MM.1S (cell line): Measurements from ENCODE around the gene MAPKAPK3.

Experiments
- DNase-seq: peaks from one replicate; pipeline ENCODE4 v3.0.0-alpha.2; 2015
- H2AFZ ChIP-seq: fragments of 300-600 bp; sonication (generic); 2 replicates; pipeline ENCODE4 v1.6.0; 2016; ENCODE audit warnings: antibody characterized with exemption, low read length
- H3F3A ChIP-seq: fragments of 300-600 bp; sonication (generic); 2 replicates; pipeline ENCODE4 v1.6.1; 2016; ENCODE audit warnings: mild to moderate bottlenecking, antibody characterized with exemption, low read length, moderate library complexity, mixed read lengths; ENCODE audit not compliant: insufficient read depth
- H3K27ac ChIP-seq: fragments of 300-600 bp; sonication (generic); 2 replicates; pipeline ENCODE4 v1.5.1; 2016; ENCODE audit warnings: mild to moderate bottlenecking, low read length
- H3K27me3 ChIP-seq: fragments of 300-600 bp; sonication (generic); replicated peaks from 2 replicates; pipeline ENCODE4 v1.6.0; 2016; ENCODE audit warnings: low read length; ENCODE audit not compliant: insufficient read depth
- H3K36me3 ChIP-seq: fragments of 300-600 bp; sonication (generic); replicated peaks from 2 replicates; pipeline ENCODE4 v1.6.1; 2016; ENCODE audit warnings: mild to moderate bottlenecking, low read length, mixed read lengths; ENCODE audit not compliant: insufficient read depth
- H3K4me1 ChIP-seq: fragments of 300-600 bp; sonication (generic); 2 replicates; pipeline ENCODE4 v1.6.1; 2016; ENCODE audit warnings: low read length, mixed read lengths
- H3K4me2 ChIP-seq: fragments of 300-600 bp; sonication (generic); 2 replicates; pipeline ENCODE4 v1.6.0; 2016; ENCODE audit warnings: low read depth, low read length
- H3K4me3 ChIP-seq: fragments of 300-600 bp; sonication (generic); 2 replicates; pipeline ENCODE4 v1.5.1; 2016; ENCODE audit warnings: low read length, mixed read lengths
- H3K79me2 ChIP-seq: fragments of 300-600 bp; sonication (generic); 2 replicates; pipeline ENCODE4 v1.6.1; 2016; ENCODE audit warnings: mixed run types, low read length, mixed read lengths
- H3K9ac ChIP-seq: fragments of 300-600 bp; sonication (generic); 2 replicates; pipeline ENCODE4 v1.6.1; 2016; ENCODE audit warnings: low read length, mixed read lengths
- H3K9me2 ChIP-seq: fragments of 300-600 bp; sonication (generic); replicated peaks from 2 replicates; pipeline ENCODE4 v1.6.1; 2016; ENCODE audit warnings: mild to moderate bottlenecking, low read length, mixed read lengths; ENCODE audit not compliant: insufficient read depth
- H3K9me3 ChIP-seq: fragments of 300-600 bp; sonication (generic); replicated peaks from 2 replicates; pipeline ENCODE4 v1.6.1; 2016; ENCODE audit warnings: mild to moderate bottlenecking, low read length, mixed read lengths; ENCODE audit not compliant: insufficient read depth
- H4K20me1 ChIP-seq: fragments of 300-600 bp; sonication (generic); 2 replicates; pipeline ENCODE4 v1.6.1; 2016; ENCODE audit warnings: mild to moderate bottlenecking, low read length, moderate library complexity, mixed read lengths; ENCODE audit not compliant: insufficient read depth
- EZH2 ChIP-seq: fragments of 300-600 bp; sonication (generic); optimal IDR thresholded peaks from 2 replicates; pipeline ENCODE3; 2017; ENCODE audit warnings: low read depth, mild to moderate bottlenecking, antibody characterized with exemption, low read length, mixed read lengths
- EZH2phosphoT487 ChIP-seq: fragments of 300-600 bp; sonication (generic); IDR thresholded peaks from 2 replicates; pipeline ENCODE4 v1.6.1; 2018; ENCODE audit warnings: antibody characterized with exemption, low read length
- TF ChIP-seq, protein P1 (sequence below): fragments of 300-600 bp; sonication (generic); IDR thresholded peaks from 2 replicates; pipeline ENCODE4 v1.5.1; 2016; ENCODE audit warnings: antibody characterized with exemption, low read length, mixed read lengths

MAPKAPK3 gene

DNA sequence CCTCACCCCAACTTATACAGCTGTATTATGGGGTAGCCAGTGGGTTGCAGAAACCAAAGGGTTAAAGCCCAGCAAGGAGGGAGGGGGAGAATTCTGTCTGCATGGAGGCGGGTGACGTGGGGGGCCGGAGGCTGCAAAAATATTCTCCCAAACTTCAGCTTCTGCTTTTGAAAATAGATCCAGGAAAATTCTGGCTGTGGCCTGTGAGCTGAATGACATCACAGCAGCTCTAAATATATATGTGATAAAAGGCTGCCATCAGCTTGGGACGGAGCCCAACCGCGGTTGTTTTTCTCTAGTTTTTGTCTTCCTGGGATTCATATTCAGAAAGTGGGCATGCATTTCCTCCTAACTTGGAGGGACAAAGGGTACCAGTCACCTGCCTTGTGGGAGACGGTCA, 27.6 kb downstream of the MAPKAPK3 start:
- no peak overlapping the region for H3K4me3 ChIP-seq
- H3K79me2 ChIP-seq = no peaks in the 10 kb centered on the region
- H3K27me3 ChIP-seq = no peaks in the 10 kb centered on the region
- no peak for TF ChIP-seq EZH2
- no peak for TF ChIP-seq EZH2phosphoT487
- TF ChIP-seq, protein P1, sequence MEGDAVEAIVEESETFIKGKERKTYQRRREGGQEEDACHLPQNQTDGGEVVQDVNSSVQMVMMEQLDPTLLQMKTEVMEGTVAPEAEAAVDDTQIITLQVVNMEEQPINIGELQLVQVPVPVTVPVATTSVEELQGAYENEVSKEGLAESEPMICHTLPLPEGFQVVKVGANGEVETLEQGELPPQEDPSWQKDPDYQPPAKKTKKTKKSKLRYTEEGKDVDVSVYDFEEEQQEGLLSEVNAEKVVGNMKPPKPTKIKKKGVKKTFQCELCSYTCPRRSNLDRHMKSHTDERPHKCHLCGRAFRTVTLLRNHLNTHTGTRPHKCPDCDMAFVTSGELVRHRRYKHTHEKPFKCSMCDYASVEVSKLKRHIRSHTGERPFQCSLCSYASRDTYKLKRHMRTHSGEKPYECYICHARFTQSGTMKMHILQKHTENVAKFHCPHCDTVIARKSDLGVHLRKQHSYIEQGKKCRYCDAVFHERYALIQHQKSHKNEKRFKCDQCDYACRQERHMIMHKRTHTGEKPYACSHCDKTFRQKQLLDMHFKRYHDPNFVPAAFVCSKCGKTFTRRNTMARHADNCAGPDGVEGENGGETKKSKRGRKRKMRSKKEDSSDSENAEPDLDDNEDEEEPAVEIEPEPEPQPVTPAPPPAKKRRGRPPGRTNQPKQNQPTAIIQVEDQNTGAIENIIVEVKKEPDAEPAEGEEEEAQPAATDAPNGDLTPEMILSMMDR = no peak
- no peaks in the 10 kb centered on the region for H3K4me1 ChIP-seq
- no peaks in the 10 kb centered on the region for H3F3A ChIP-seq
- H3K9me3 ChIP-seq = no peaks in the 10 kb centered on the region
- H3K36me3 ChIP-seq = no peaks in the 10 kb centered on the region
- H4K20me1 ChIP-seq = no peaks in the 10 kb centered on the region
- no peak overlapping the region for H2AFZ ChIP-seq
- H3K9ac ChIP-seq = no peak overlapping the region
- H3K9me2 ChIP-seq = no peaks in the 10 kb centered on the region
- DNase-seq = no peak
- H3K4me2 ChIP-seq = no peak overlapping the region
- H3K27ac ChIP-seq = no peak overlapping the region

DNA sequence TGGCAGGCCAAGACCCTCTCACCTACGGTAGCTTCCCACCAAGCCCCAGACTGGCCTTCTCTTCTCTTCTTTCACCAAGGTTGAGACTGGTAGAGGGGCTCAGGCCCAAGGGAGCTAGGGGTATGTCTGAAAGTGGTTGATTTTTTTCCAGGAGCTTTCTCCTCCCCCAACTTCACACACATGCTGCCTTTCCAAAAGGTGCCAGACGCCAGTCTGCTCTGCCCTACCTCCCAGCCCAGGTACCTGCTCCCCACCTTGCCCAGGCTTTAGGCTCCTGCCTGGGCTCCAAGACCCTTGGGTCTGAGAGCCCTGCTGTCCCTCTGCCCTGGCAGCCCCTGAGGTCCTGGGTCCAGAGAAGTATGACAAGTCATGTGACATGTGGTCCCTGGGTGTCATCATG, 28.4 kb downstream of the MAPKAPK3 start:
- no peaks in the 10 kb centered on the region for H3K27me3 ChIP-seq
- H3K4me1 ChIP-seq = no peaks in the 10 kb centered on the region
- no peak overlapping the region for H3K27ac ChIP-seq
- H3K36me3 ChIP-seq = no peaks in the 10 kb centered on the region
- no peak overlapping the region for H2AFZ ChIP-seq
- no peak for TF ChIP-seq EZH2phosphoT487
- H3K4me2 ChIP-seq = no peak overlapping the region
- H3K9me3 ChIP-seq = no peaks in the 10 kb centered on the region
- no peaks in the 10 kb centered on the region for H3K79me2 ChIP-seq
- DNase-seq = no peak
- H3F3A ChIP-seq = no peaks in the 10 kb centered on the region
- no peak overlapping the region for H3K9ac ChIP-seq
- H3K9me2 ChIP-seq = no peaks in the 10 kb centered on the region
- no peak overlapping the region for H3K4me3 ChIP-seq
- no peaks in the 10 kb centered on the region for H4K20me1 ChIP-seq

DNA sequence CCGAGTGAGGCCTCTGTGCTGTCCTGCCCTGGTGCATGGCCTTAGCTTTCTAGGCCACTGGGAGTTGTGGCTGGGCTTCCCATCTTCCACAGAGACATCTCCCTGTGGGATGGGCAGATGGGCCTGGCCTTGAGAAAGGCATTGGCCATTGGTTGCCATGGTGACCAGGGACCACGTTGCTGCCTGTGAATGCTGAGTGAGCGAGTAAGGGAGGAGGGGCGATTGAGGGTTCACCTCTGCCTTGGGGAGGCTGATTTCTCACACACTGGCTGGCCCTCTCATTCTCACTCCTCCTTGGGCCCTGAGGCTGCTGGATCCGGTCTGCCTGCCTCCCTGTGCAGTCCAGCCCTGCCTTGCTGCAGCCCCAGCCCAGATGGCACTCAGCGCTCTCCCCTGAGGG, 31.4 kb downstream of the MAPKAPK3 start:
- Histone ChIP-seq H3K4me1 (no peaks in the 10 kb centered on the region), H3K4me2 (no peak overlapping the region), H3K9ac (no peak overlapping the region), H3K9me2 (no peaks in the 10 kb centered on the region), H3K9me3 (no peaks in the 10 kb centered on the region), H3K27ac (no peak overlapping the region), H3K79me2 (no peaks in the 10 kb centered on the region), H3F3A (no peaks in the 10 kb centered on the region), H4K20me1 (no peaks in the 10 kb centered on the region), H3K4me3 (no peak overlapping the region), H3K36me3 (no peaks in the 10 kb centered on the region), H2AFZ (no peak overlapping the region), H3K27me3 (no peaks in the 10 kb centered on the region)
- TF ChIP-seq, protein P1 = no peak
- no peak for TF ChIP-seq EZH2
- no peak for TF ChIP-seq EZH2phosphoT487
- no peak for DNase-seq

DNA sequence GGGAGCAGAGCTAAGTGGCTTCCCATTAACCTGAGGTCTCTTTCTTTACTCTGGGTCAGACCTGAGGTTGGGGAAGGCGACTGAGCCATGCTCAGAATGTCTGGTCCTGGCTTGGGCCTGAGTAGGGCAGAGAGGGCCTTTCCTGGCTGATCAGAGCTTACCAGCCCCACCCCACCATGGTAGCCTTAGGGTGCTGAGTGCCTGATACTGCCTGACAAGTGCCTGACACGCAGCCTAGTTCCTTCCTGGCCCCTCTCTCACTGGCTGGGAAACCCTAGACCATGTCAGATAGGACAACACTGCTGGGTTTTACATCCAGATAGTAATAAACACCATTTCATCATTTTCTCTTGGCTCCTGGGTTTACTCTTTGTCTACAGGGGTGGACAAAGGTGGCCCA, 32.0 kb downstream of the MAPKAPK3 start:
- Histone ChIP-seq H3K79me2 (no peaks in the 10 kb centered on the region), H3K9ac (no peak overlapping the region), H3K9me2 (no peaks in the 10 kb centered on the region), H3F3A (no peaks in the 10 kb centered on the region), H3K36me3 (no peaks in the 10 kb centered on the region), H3K4me1 (no peaks in the 10 kb centered on the region), H4K20me1 (no peaks in the 10 kb centered on the region), H3K27ac (no peak overlapping the region), H3K4me2 (no peak overlapping the region), H3K27me3 (no peaks in the 10 kb centered on the region), H3K4me3 (no peak overlapping the region), H2AFZ (no peak overlapping the region), H3K9me3 (no peaks in the 10 kb centered on the region)
- no peak for TF ChIP-seq EZH2
- TF ChIP-seq, protein P1 = no peak
- TF ChIP-seq EZH2phosphoT487 = no peak
- DNase-seq = no peak
